DMS114 treated with DMSO at 0.1 percent for 48 hours (cell line): ENCODE results near the gene NANOG.
"Not testable (repeated sequence)": the region's sequence is repeated elsewhere in the genome, so short reads cannot be mapped to it uniquely, and the experiment has no call there.

Experiments used
- DNase-seq: peaks from one replicate; lab custom pipeline; 2025; ENCODE audit not compliant: unreplicated experiment; lab: John Stamatoyannopoulos, UW

The NANOG gene

GRCh38 chr12:7788884-7789528, at the start of gene NANOG:
TSS of gene NANOG (plus strand) at chr12:7789402. CDS start at chr12:7789615, 213 bp downstream.
- DNase-seq, result not testable (repeated sequence)

GRCh38 chr12:7747246-7747645, 42.0 kb upstream of the NANOG start, which contains the start of gene CLEC4C:
TSS of gene CLEC4C (minus strand) at chr12:7747375. CDS start at chr12:7747348, 27 bp downstream.
- no peak for DNase-seq

- no peak for DNase-seq
Measured at GRCh38 chr12:7748852-7749251, 40.4 kb upstream of the NANOG start.

- DNase-seq, result no peak
Measured at GRCh38 chr12:7749442-7749841, 39.8 kb upstream of the NANOG start.

GRCh38 chr12:7750350-7750749, 38.9 kb upstream of the NANOG start:
- DNase-seq, result no peak

- DNase-seq, result no peak
Measured at GRCh38 chr12:7751394-7751793, 37.8 kb upstream of the NANOG start.

GRCh38 chr12:7751941-7752922, 37.0 kb upstream of the NANOG start:
- not testable (repeated sequence) for DNase-seq

GRCh38 chr12:7755668-7756067, 33.5 kb upstream of the NANOG start:
- not testable (repeated sequence) for DNase-seq

GRCh38 chr12:7756993-7757392, 32.2 kb upstream of the NANOG start:
- DNase-seq, result no peak

GRCh38 chr12:7758766-7759140, 30.4 kb upstream of the NANOG start:
- DNase-seq, result no peak

GRCh38 chr12:7769999-7770398, 19.2 kb upstream of the NANOG start:
- DNase-seq, result no peak

- DNase-seq, result no peak
Measured at GRCh38 chr12:7781274-7781673, 7.9 kb upstream of the NANOG start.

- no peak for DNase-seq
Measured at GRCh38 chr12:7782055-7782454, 7.1 kb upstream of the NANOG start.

- DNase-seq, result not testable (repeated sequence)
Measured at GRCh38 chr12:7783433-7783832, 5.8 kb upstream of the NANOG start.

- no peak for DNase-seq
Measured at GRCh38 chr12:7784701-7785100, 4.5 kb upstream of the NANOG start.

- no peak for DNase-seq
Measured at GRCh38 chr12:7787574-7788293, 1.5 kb upstream of the NANOG start.

GRCh38 chr12:7788294-7788660, 925 bp upstream of the NANOG start:
- DNase-seq, result no peak

- DNase-seq, result no peak
Measured at GRCh38 chr12:7793211-7793610, 4.0 kb downstream of the NANOG start.

- not testable (repeated sequence) for DNase-seq
Measured at GRCh38 chr12:7797269-7797668, 8.1 kb downstream of the NANOG start.

- DNase-seq, result no peak
Measured at GRCh38 chr12:7797698-7798398, 8.6 kb downstream of the NANOG start.
